GM19239 (cell line): ENCODE data around the gene SKI.
A peak's percentile ranks its signal among the peaks of the same experiment; 100 is the strongest.
"Not testable (repeated sequence)": the region's sequence is repeated elsewhere in the genome, so short reads cannot be mapped to it uniquely, and the experiment has no call there.

ENCODE experiments used
- DNase-seq: peaks from one replicate; pipeline ENCODE4 v3.0.0; 2011; ENCODE audit warnings: low spot score; ENCODE audit not compliant: insufficient read length
- FAIRE-seq: peaks from 2 replicates; lab custom pipeline; 2011; peaks lifted over from hg19 to GRCh38; lab: Jason Lieb, UNC

Gene SKI

DNA sequence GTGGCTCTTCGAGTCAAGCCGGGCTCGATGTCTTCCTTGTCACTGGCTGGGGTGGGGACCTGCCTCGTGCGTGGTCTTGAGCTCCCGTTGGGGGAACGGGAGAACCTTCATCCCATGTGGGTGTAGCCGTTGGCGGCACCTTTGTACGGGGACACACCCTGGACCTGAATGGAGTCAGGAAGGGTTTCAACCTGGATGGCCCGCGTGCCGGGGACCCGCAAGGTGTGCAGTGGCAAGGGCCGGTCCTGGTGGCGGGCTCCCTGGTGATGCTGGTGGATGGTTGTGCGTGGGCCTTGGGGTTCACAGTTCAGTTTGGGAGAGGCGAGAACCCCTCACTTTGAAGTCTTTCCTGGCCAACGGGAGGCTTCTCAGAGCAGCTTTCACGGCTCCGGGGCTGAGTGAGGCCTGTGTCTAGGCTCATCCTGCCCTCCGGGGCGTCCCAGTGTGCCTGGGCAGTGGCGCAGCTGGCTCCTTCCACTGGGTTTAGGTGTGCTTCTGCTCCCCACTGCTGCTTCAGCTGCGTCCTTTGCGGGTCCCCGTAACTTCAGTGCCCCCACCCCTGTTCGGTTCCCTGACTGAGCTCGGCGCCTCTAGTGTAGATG, 11.4 kb downstream of the SKI start:
- FAIRE-seq (no peak), DNase-seq (no peak)

DNA sequence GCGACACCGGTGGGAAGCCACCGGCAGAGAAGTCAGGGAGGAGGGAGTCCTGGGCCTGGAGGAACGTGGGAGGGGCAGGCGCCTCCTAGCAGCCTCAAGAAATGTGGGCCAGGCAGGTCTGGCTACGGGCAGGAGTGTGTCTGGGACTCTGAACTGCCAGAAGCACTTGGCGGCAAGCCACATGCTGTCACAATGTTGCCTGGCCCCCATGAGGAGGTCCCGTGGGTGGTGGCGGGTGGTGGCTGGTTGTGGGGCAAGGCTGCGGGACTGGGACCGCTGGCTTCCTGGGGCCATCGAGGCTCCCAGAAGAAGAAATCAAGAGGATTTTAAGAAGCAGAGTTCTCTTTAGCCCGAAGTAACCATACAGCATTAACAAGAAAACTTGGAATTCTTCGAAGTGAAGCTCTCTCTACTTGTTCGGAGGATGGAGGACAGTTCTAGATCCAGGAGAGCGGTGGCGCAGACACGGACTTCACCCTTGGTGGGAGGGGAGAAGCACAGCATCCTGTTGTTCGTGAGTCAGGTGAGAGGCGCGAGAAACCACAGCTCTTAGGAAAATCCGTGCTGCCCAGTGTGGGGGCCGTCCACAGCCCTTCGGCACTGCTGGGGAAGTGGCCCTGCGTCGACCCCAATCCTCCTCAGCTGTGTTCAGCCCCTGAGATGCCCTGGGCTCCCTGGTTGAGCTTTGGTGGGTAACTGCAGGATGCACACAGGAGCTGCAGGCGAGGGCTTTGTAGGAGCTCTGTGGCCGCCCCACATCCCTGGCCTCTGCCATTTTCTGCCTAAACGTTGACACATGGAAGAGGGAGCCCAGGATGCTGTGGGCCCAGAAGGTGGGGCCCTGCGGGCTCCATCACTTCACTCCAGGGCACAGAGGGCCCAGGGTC, 12.4 kb downstream of the SKI start:
- DNase-seq, result no peak
- no peak for FAIRE-seq

GRCh38 chr1:2241820-2242219, 13.7 kb downstream of the SKI start:
- FAIRE-seq, result no peak
- no peak for DNase-seq

- FAIRE-seq (no peak), DNase-seq (no peak)
Observed at GRCh38 chr1:2242814-2243725, 15.0 kb downstream of the SKI start.

- not testable (repeated sequence) for DNase-seq, FAIRE-seq
Observed at GRCh38 chr1:2247045-2247394, 18.9 kb downstream of the SKI start.

GRCh38 chr1:2247760-2248126, 19.6 kb downstream of the SKI start:
- DNase-seq (no peak), FAIRE-seq (no peak)

GRCh38 chr1:2248127-2248826, 20.2 kb downstream of the SKI start:
- DNase-seq (no peak), FAIRE-seq (no peak)

GRCh38 chr1:2248854-2249558, 20.9 kb downstream of the SKI start:
- FAIRE-seq (no peak), DNase-seq (no peak)

DNA sequence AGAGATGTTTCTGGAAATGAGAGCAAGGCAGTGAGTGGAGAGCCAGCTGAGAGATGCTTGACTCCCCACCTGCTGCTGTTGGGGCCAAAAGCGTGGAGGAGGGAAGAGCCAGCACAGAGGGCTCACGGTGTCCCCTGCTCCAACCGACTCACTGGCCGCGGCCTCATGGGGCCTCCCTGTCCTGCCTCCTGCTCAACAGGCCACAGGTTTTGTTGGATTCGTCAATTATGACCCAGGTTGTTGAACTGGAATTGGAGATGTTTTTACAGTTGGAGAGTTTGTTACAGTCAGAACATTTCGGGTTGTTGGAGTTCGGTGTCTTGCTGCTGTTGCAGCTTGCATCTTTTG, 21.4 kb downstream of the SKI start:
- FAIRE-seq (no peak), DNase-seq (no peak)

- no peak for DNase-seq
Observed at GRCh38 chr1:2250721-2251281, 22.7 kb downstream of the SKI start.

DNA sequence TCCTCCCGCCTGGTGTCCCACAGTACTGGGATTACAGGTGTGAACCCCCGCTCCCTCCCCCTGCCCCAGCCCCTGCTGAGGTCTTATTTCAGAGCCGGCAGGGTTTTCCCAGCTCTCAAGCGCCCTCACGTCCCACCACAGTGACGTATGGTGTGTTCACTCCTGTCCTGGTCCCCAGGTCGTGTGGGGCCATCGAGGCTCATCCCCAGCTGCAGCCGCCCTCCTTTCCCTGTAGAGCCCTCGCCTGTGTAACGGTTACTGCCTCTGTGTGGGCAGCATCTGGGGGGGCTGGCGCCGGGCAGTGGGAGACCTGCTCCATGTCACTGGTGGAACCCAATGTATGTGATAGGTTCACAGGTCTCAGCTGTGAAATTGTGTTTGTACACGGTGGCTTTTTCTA, 23.2 kb downstream of the SKI start:
- FAIRE-seq (no peak), DNase-seq (no peak)

More at GRCh38 chr1:2250721-2251281, 22.7 kb downstream of the SKI start:
- FAIRE-seq, result no peak

- FAIRE-seq, result no peak
- no peak for DNase-seq
Observed at GRCh38 chr1:2251786-2252185, 23.7 kb downstream of the SKI start.

DNA sequence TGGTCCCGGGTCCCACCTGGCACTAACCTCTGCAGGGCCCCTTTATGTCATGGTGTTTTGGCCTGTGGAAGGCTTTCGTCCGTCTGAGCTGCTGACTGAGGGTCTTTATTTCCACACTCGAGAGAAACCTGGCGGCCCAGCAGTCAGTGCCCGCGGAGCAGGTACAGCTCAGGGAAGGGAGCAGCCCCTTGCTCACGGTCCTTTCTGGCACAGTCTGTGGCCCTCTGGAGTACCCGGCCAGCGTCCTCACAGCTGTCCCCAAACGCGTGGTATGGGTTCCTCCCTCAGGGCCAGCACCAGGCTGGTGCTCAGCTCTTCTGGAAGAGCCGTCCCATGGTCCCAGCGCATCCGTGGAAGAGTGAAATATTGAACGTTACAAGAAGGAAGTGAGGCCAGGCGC, 24.3 kb downstream of the SKI start:
- FAIRE-seq (no peak), DNase-seq (no peak)

DNA sequence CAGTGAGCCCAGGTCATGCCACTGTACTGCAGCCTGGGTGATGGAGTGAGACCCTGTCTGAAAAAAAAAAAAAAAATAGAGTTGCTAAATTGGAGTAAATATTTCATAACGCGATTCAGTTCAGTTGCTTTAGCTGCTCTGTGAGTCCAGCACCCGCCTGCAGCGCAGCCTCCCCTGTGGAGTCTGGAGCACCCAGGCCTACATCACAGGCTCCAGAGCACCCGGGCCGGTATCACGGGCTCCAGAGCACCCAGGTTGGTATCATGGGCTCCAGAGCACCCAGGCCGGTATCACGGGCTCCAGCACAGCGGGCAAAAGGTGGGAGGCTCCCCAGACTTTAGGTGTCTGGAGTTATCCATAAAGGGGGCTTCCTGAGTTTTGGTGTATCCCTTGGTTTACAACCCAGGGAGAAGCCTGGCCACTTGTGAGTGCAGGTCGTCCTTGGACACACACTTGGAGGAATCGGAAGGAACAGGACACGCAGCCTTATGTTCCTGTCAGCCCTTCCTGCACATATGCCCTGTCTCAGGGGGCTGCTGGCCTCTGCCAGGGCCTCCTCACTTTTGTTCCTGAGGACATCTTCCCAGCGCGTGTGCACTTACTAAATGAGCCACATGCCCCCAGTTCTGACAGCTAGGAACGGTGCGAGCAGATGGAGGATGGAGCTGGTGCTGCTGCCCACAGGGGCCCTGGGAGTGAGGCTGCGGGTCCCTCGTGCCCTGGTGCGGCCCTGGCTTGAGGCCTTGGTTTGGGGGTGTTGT, 25.1 kb downstream of the SKI start:
- FAIRE-seq, result no peak
- no peak for DNase-seq

DNA sequence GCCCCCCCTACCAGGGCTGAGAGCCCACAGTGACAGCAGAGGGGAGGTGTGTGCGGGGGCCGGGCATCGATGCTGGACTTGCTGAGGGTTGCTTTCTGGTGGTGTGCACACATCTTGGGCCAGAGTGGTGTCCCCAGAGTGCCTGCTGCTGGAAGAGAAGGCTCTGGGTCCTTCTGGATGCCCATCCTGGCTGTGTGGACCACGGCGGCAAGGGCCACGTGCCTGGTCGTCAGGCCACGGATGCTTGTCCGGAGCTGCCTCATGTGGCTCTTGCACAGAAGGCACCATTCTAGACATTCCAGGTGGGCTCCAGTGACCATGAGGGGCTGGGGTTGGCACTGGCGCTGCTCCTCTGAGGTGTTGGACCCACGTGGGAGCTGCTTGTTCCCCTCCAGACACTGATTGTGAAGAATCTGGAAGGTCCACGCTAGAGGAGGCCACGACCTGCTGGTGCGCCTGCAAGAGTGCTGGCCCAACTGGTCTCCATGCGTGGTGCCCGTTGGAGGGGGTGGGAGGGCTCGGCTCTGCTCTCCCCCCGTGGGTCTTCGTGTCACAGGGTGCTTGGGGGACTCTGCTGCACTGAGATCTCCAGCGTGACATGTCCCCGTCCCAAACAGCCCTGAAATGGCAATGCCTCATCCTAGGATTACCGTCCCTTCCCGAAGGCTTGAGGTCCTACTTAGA, 25.8 kb downstream of the SKI start:
- DNase-seq (no peak), FAIRE-seq (no peak)

DNA sequence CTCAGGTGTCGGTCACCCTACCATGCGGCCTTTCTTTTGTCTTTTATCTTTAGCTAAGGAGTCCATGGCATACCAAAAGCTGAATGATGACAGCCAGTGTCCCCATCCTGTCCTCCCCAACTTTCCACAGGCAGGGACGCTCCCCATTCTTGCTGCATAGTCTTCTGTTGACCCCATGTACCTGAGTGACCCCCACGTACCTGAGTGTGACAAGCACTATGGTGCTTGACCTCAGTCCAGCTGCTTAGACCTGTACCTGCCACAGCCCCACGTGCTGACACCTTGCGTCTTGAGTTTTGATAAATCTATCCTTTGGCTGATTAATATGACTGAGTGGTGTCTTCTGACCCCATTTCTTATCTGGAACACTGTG, 26.9 kb downstream of the SKI start:
- DNase-seq (no peak), FAIRE-seq (no peak)

GRCh38 chr1:2255420-2256369, 27.6 kb downstream of the SKI start:
- DNase-seq, result peak; percentile 52
- peak; percentile 90 for FAIRE-seq
